ENCODE measurements around the gene PACSIN1.

Gene PACSIN1

GRCh38 chr6:34581561-34581920, 115.7 kb downstream of the PACSIN1 start:
- DNase-seq (ENCODE audit: low read depth, low spot score) = no peak

- no peak for DNase-seq (ENCODE audit: low read depth, low spot score)
Measured at GRCh38 chr6:34583461-34583860, 117.6 kb downstream of the PACSIN1 start.

DNA sequence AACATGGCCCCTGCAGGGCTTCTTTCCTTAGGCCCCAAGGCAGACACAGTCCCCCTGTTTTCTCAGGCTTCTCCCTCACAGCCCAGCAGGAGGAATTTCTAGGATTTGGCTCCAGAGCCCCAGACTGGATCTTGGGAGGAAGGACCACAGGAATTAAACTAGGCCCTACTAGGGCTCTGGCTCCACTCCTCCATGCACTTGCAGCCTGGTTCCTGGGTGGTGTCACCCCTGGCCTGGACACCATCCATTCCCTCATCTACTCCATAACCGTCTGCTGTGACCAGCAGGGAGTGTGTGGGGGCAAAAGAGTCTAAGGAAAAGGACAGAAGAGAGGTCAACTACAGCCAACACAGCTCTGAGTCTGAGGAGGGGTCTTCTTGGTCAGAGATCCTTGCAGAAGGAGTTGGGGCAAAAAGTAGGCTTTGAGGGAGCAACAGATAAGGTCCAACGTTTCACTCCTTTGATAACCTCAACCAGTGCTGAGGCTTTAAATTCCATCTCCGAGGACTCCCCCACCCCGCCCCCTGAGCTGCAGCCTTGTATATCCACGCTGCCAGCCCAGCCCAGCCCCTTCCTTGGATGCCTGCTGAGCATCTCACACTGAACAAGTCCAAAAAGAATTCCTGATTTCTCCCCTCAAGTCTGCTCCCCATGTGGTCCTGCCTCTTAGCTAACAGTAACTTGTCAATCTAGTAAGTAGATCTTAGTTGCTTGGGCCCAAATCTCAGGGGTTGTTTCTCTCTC, 118.2 kb downstream of the PACSIN1 start:
- no peak for DNase-seq (ENCODE audit: low read depth, low spot score)

DNA sequence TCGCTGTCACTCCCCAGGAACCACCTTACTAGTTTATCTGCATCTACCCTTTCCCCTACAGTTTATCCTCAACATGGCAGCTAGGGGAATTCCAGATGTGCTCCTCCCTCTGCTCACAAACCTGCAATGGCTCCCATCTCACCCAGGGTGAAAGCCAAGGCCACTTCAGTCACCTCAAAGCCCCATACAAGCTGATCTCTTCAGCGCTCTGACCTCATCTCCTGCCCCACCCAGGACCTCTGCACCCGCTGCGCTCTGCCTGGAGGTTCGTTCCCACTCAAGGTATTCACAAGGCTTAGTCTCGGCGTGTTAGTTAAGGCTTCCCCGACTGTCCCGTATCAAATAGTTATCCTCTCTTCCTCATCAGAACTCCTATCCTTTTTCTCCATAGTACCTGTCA, 118.8 kb downstream of the PACSIN1 start:
- DNase-seq (ENCODE audit: low read depth, low spot score) = no peak
